Stimulated activated naive B cell treated with anti-CD40 and anti-IgM and Interleukin-4, amounts not matched to agents 10 μg/mL and 1 μg/mL and 100 μg/mL, for 72 hours (primary cell): Measurements from ENCODE around the gene PNPLA5.

Experiments used
- ATAC-seq, 2 donors: fragments of 150-1000 bp; cut with Tn5 transposase; replicated peaks; 2 replicates each; pipeline ENCODE4 v1.10.0; 2021; ENCODE audit warnings: moderate library complexity in 1 of 2
- DNase-seq: peaks from one replicate; pipeline ENCODE4 v3.0.0; 2021
- H3K27ac Mint-ChIP-seq: one replicate; pipeline ENCODE4 v1.8.0; 2022; ENCODE audit warnings: mild to moderate bottlenecking, mixed read lengths
- H3K27me3 Mint-ChIP-seq, 2 donors: one replicate each; pipeline ENCODE4 v1.8.0; 2022; ENCODE audit warnings: mixed read lengths in 2 of 2
- H3K36me3 Mint-ChIP-seq, 2 donors: one replicate each; pipeline ENCODE4 v1.8.0; 2022; ENCODE audit warnings: mixed read lengths in 2 of 2, mild to moderate bottlenecking in 1 of 2
- H3K4me1 Mint-ChIP-seq, 2 donors: one replicate each; pipeline ENCODE4 v1.8.0; 2022; ENCODE audit warnings: mixed read lengths in 2 of 2, mild to moderate bottlenecking in 1 of 2
- H3K4me3 Mint-ChIP-seq, 2 donors: one replicate each; pipeline ENCODE4 v1.8.0; 2022; ENCODE audit warnings: mild to moderate bottlenecking in 2 of 2, mixed read lengths in 2 of 2, moderate library complexity in 1 of 2
- H3K9me3 Mint-ChIP-seq, 2 donors: one replicate each; pipeline ENCODE4 v1.8.0; 2022; ENCODE audit warnings: mixed read lengths in 2 of 2, mild to moderate bottlenecking in 1 of 2

PNPLA5 gene

GRCh38 chr22:43850529-43850928, 41.3 kb downstream of the PNPLA5 start:
- H3K9me3 Mint-ChIP-seq, result peaks cover 0 to under 1% of the 10 kb centered on the region in 2 donors
- H3K4me3 Mint-ChIP-seq, result no peak overlapping the region
- no peak overlapping the region for H3K27ac Mint-ChIP-seq
- no peak for DNase-seq
- peaks cover 0 to 2% of the 10 kb centered on the region in 2 donors for H3K4me1 Mint-ChIP-seq
- H3K27me3 Mint-ChIP-seq, result peaks cover 29 to 44% of the 10 kb centered on the region in 2 donors
- no peak for ATAC-seq
- no peaks in the 10 kb centered on the region for H3K36me3 Mint-ChIP-seq

DNA sequence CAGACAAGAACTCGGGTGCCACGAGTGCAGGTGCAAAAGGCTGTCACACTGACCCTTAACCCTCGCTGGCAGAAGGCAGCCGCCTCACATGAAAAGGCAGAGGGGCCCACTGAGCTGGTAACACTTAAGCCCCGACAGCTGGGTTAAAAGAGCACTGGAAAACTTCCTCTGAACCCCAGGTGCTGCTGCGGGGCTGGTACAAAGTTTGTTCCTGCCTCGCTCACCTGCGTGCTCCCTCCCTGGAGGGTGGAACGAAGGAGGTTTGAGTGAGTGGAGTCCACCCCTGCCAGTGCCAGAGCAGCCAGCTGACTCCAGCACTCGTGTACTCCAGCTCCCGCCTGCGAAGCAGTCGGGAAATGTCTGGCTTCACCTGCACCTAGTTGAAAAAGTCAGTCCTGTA, 42.1 kb downstream of the PNPLA5 start:
- ATAC-seq, result no peak
- no peaks in the 10 kb centered on the region for H3K9me3 Mint-ChIP-seq
- H3K36me3 Mint-ChIP-seq, result no peaks in the 10 kb centered on the region
- peaks cover 0 to 2% of the 10 kb centered on the region in 2 donors for H3K4me1 Mint-ChIP-seq
- peaks cover 27 to 45% of the 10 kb centered on the region in 2 donors for H3K27me3 Mint-ChIP-seq
- no peak overlapping the region for H3K4me3 Mint-ChIP-seq
- H3K27ac Mint-ChIP-seq, result no peak overlapping the region
- DNase-seq, result no peak

DNA sequence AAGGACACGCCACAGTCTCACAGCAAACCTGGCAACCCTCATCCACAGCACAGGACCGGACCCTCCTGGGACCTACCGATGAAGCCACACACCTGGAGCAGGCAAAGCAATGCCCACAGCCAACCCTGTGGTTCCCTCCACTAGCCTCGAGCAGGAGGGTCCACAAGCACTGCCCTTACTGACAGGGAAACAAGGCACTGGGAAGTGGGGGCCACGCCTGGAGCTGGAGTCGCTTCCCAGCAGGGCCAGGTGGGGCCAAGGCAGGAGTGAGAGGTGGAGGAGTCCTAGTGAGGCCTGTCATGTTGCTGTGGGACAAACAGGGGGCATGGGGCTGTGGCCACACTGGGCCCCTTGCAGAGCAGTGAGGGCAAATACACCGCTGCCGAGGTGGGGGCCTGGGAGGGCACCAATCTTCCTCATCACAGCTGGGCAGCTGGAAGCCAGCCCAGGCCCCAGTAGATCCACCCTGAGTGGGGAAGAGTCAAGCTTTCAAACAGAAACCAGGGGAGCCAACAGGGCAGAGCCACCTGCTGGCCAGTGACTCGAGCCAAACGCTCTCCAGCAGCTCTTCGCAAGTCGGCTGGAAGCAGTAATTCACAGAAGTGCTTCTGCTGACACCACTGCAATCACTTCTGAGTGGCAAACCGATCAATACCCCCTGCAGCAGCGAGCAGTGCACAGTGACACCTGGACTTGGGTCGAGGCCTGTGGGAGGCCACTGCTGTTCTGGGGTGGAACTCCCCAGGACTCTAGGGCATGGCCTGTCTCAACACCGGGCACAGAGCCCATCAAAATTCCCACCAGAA, 43.2 kb downstream of the PNPLA5 start:
- Mint-ChIP-seq H3K27me3 (peaks cover 23 to 40% of the 10 kb centered on the region in 2 donors), H3K36me3 (no peaks in the 10 kb centered on the region), H3K4me1 (peaks cover 0 to 2% of the 10 kb centered on the region in 2 donors), H3K4me3 (no peak overlapping the region), H3K9me3 (no peaks in the 10 kb centered on the region), H3K27ac (no peak overlapping the region)
- no peak for ATAC-seq
- DNase-seq, result no peak

DNA sequence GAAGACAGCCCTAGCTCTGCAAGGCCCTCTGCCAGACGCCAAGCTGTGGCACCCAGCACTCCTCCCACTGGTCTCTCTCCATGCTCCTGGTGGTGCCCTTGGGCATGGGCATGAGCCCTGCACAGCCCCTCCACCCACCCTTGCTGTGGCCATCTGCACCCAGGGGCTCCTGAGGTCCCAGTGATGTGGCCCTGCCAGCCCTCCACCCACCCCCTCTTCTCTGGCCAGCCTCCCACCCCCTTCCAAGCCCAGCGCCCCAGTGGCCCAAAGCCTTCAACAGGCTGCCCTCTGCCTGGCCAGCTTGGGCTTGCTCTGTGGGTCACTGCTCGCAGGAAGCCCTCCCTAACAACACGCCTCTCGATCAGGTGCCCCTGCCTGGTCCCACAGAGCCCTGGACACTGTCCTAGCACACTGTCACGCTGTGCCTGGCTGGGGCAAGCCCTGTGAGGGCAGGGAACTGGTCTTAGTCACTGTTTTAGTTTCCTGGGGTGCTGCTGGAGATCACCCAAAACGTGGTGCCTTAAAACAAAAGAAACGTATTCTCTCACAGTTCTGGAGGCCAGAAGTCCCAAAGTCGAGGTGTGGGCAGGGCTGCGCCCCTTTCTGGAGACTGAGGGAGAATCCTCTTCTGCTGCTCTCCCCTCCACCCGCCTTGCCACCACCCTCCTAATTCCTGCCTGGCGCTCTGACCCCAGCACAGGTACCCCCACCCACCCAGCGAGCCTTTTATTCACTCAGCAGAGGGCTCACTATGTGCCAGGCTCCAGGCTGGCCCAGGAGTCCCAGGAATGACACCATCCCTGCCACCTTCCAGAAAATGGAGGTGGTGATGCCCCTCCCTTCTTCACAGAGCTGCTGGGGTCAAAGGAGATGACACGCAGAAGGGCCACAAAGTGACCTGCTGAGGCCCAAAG, 44.2 kb downstream of the PNPLA5 start:
- DNase-seq (no peak), ATAC-seq (no peak)
- peaks cover 18 to 34% of the 10 kb centered on the region in 2 donors for H3K27me3 Mint-ChIP-seq
- H3K4me1 Mint-ChIP-seq, result no peaks in the 10 kb centered on the region
- no peaks in the 10 kb centered on the region for H3K36me3 Mint-ChIP-seq
- no peak overlapping the region for H3K4me3 Mint-ChIP-seq
- no peak overlapping the region for H3K27ac Mint-ChIP-seq
- no peaks in the 10 kb centered on the region for H3K9me3 Mint-ChIP-seq

DNA sequence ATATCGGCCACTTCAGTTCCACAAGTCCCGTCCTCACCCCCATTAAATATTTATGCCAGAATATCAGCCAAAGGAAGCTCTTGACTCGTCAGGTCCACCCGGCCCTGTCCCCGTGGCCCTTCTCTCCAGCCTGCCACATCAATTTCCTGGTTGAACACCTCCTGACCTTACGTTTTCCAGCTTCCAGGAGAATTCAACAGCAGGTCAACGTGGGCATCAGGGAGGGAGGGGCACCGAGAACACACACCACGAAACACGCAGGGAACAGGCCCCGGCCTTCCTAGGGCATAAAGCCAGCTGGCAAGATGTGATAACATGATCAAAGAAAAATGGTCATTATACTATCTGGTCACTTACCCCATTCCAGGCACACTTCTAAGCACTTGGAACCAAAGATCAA, 44.8 kb downstream of the PNPLA5 start:
- no peak for DNase-seq
- Mint-ChIP-seq H3K4me3 (no peak overlapping the region), H3K27ac (no peak overlapping the region), H3K4me1 (no peaks in the 10 kb centered on the region), H3K27me3 (peaks cover 18 to 32% of the 10 kb centered on the region in 2 donors), H3K36me3 (no peaks in the 10 kb centered on the region), H3K9me3 (no peaks in the 10 kb centered on the region)
- ATAC-seq, result no peak

- peaks cover 10 to 23% of the 10 kb centered on the region in 2 donors for H3K27me3 Mint-ChIP-seq
- no peaks in the 10 kb centered on the region for H3K36me3 Mint-ChIP-seq
- H3K4me3 Mint-ChIP-seq, result no peak overlapping the region
- DNase-seq (no peak), ATAC-seq (no peak)
- no peaks in the 10 kb centered on the region for H3K4me1 Mint-ChIP-seq
- H3K27ac Mint-ChIP-seq, result no peak overlapping the region
- H3K9me3 Mint-ChIP-seq, result no peaks in the 10 kb centered on the region
Measured at GRCh38 chr22:43845981-43846380, 45.8 kb downstream of the PNPLA5 start.

DNA sequence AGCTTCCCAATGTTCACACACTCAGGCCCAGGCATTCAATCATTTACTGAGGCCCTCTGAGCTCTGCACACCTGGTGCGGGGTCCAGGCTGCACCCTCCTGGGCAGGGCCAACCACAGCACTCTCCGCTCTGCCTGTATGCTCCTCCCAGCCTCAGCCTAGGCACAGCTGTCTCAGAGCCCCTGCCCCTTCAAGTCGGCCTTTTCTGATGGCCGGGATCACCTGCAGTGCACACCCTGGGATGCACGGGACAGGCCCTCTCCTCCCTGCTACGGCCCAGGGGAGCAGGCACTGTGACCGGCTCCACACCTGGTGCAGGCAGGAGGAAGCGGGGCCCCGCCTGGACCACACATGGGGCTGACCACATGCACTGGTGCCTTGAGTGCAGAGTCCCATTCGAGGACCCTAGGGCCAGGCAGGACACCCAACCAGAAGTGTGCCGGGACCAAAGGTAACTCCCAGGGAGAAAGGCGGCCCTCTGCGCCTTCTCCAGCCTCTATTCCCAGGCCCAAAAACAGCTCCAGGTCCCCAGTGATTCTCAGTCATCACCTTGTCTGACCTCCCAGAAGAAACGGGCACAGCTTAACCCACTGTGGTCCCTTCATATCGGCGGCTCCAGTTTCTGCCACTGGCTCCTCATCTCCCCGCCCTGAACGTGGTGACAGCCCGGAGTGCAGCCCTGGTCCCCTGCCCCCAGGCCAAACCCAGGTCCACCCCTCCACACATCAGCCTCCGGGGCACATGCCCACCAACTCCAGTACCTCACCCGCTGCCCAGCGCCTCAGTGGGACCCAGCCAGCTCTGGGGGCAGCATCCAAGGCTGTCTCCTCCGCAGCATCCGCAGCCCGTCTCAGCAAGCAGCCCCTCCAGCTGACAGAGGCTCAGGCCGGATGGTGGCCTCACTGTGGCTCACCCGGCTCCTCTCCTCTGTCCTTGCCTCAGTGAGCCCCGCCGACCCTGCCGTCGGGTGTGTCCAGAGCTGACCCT, 47.0 kb downstream of the PNPLA5 start:
- ATAC-seq, result no peak

GRCh38 chr22:43843783-43844530, 47.9 kb downstream of the PNPLA5 start:
- Mint-ChIP-seq H3K9me3 (no peaks in the 10 kb centered on the region), H3K36me3 (no peaks in the 10 kb centered on the region), H3K27me3 (peaks cover 4 to 24% of the 10 kb centered on the region in 2 donors), H3K4me1 (no peaks in the 10 kb centered on the region), H3K27ac (no peak overlapping the region), H3K4me3 (no peak overlapping the region)
- no peak for ATAC-seq
- no peak for DNase-seq

More for the DNA sequence above, 47.0 kb downstream of the PNPLA5 start:
- DNase-seq, result no peak
- Mint-ChIP-seq H3K27me3 (peaks cover 8 to 20% of the 10 kb centered on the region in 2 donors), H3K4me1 (no peaks in the 10 kb centered on the region), H3K27ac (no peak overlapping the region), H3K36me3 (no peaks in the 10 kb centered on the region), H3K4me3 (no peak overlapping the region), H3K9me3 (no peaks in the 10 kb centered on the region)

DNA sequence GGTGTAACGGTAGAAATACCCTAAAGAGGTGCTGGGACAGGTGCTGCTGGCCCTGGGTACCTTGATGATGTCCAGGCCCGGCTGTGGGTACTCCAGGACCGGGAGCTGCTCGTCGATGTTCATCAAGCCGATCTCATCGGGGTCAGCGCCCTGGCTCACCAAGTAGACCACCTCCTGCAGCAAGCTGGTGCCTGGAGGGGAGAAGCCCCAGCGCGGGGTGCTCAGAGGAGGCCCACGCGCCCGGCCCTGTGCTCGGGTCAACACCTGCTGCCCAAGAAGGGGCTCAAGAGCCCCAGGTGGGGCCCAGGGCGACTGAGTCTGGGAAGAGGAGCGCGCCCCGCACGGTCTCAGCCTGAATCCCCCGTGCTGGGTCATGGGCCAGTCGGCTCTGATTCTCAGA, 50.1 kb downstream of the PNPLA5 start:
- ATAC-seq, result no peak
- DNase-seq, result no peak
- H3K9me3 Mint-ChIP-seq, result no peaks in the 10 kb centered on the region
- peaks cover 0 to 25% of the 10 kb centered on the region in 2 donors for H3K27me3 Mint-ChIP-seq
- H3K27ac Mint-ChIP-seq, result peak overlapping the region; percentile 11
- H3K4me1 Mint-ChIP-seq, result no peaks in the 10 kb centered on the region
- H3K36me3 Mint-ChIP-seq, result no peaks in the 10 kb centered on the region
- H3K4me3 Mint-ChIP-seq, result no peak overlapping the region

DNA sequence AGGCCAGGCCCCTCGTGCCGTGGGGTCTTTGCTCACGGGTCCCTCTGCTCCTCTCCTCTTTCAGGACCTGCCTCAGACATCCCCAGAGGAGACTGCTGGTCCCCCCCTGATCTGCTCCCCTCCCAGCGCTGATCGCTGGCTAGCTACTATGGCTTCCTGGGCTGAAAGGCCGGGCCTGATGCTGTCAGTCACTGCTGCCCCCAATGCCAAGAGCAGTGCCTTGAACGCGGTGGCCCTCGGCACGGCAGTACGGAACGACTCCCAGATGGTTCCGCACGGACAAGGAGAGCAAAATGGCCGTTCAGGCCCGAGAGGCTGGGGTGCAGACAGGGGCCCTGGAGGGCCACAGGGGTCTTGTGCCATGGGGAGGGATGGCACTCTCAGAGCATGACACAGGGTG, 51.0 kb downstream of the PNPLA5 start:
- no peaks in the 10 kb centered on the region for H3K4me1 Mint-ChIP-seq
- ATAC-seq (no peak), DNase-seq (no peak)
- peaks cover 0 to 25% of the 10 kb centered on the region in 2 donors for H3K27me3 Mint-ChIP-seq
- no peak overlapping the region for H3K4me3 Mint-ChIP-seq
- H3K36me3 Mint-ChIP-seq, result no peaks in the 10 kb centered on the region
- no peaks in the 10 kb centered on the region for H3K9me3 Mint-ChIP-seq
- H3K27ac Mint-ChIP-seq, result no peak overlapping the region

GRCh38 chr22:43840431-43840830, 51.4 kb downstream of the PNPLA5 start:
- no peak for ATAC-seq
- Mint-ChIP-seq H3K4me3 (no peak overlapping the region), H3K36me3 (no peaks in the 10 kb centered on the region), H3K27ac (no peak overlapping the region), H3K9me3 (no peaks in the 10 kb centered on the region), H3K4me1 (no peaks in the 10 kb centered on the region), H3K27me3 (peaks cover 4 to 26% of the 10 kb centered on the region in 2 donors)
- DNase-seq, result no peak

DNA sequence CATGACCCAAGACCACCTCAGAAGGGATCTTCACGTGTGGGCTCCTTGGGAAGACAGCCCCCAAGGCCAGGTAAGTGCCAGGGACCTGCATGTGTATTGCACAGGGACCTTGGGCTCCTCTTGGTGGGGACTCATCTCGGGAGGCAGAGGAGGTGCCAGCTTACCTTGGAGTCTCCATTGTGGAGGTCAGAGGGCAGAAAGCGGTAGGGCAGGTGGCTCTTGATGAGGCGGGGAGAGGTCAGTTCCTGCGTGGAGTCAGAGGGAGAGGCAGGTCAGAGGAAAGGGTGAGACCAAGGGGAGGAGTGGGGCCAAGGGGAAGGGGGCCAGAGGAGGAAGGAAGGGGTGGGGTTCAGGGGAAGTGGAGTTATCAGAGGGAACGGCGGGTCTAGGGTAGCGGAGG, 52.0 kb downstream of the PNPLA5 start:
- Mint-ChIP-seq H3K9me3 (no peaks in the 10 kb centered on the region), H3K36me3 (no peaks in the 10 kb centered on the region), H3K4me1 (no peaks in the 10 kb centered on the region), H3K27ac (no peak overlapping the region), H3K27me3 (peaks cover 9 to 27% of the 10 kb centered on the region in 2 donors), H3K4me3 (no peak overlapping the region)
- DNase-seq, result no peak
- ATAC-seq, result no peak

DNA sequence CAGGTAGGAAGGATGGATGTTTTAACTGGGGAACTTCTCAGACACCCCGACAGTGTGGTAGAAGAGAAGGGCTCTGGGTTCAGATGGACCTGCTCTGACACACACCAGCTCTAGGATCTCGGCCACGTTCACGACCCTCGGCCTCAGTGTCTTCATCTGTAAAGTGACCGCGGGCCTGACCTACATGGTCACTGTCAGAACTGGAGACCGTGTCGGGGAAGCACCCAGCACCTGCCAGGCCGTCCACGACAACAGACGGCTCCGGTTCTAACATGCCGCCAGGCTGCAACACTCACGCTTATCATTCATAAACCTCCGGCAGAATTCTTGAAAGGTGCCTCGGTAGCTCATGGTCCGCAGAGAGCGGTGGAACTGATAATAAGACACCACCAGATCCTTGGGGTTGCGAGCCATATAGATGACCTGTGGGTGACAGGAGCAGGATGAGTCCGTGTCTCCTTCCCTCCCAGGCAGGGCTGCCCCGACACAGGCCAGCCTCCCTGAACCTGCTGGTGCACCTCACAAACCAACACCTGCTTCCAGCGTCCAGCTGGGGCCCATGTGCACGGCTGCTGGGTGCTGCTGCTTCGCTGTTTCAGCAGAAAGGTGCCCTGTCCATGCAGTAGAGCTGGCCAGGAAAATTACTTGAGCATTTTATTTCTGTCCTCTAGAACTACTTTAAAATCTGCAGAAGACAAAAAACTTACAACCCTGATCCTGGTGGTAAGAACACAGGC, 53.1 kb downstream of the PNPLA5 start:
- H3K9me3 Mint-ChIP-seq, result no peaks in the 10 kb centered on the region
- no peak overlapping the region for H3K4me3 Mint-ChIP-seq
- no peak overlapping the region for H3K27ac Mint-ChIP-seq
- ATAC-seq (no peak), DNase-seq (no peak)
- peaks cover 9 to 28% of the 10 kb centered on the region in 2 donors for H3K27me3 Mint-ChIP-seq
- H3K4me1 Mint-ChIP-seq, result no peaks in the 10 kb centered on the region
- no peaks in the 10 kb centered on the region for H3K36me3 Mint-ChIP-seq
